GM23338 (cell line): ENCODE results near the gene RAB11B. TPM values are rescaled to one million over a fixed set of nuclear protein-coding genes. Genes with fewer than 3 reads are reported as not detected.
A peak's percentile ranks its signal among the peaks of the same experiment; 100 is the strongest.

ENCODE experiments used
- ATAC-seq: fragments of 200-7000 bp; cut with Tn5 transposase; 3 replicates; pipeline ENCODE4 v1.9.1; 2020
- DNase-seq: peaks from one replicate; pipeline ENCODE4 v3.0.0-alpha.2; 2015; ENCODE audit warnings: low spot score
- H2AFZ ChIP-seq: fragments of 200-600 bp; sonication (generic); 2 replicates; pipeline ENCODE4 v1.8.0; 2016; ENCODE audit warnings: antibody characterized with exemption, mild to moderate bottlenecking, moderate library complexity
- H3F3A ChIP-seq: fragments of 200-600 bp; sonication (generic); replicated peaks from 2 replicates; pipeline ENCODE4 v1.8.0; 2017; ENCODE audit warnings: antibody characterized with exemption, mixed run types, low read depth
- H3K27ac ChIP-seq: fragments of 200-600 bp; sonication (generic); 2 replicates; pipeline ENCODE4 v1.6.1; 2016; ENCODE audit warnings: low read depth
- H3K27me3 ChIP-seq: fragments of 200-600 bp; sonication (generic); 2 replicates; pipeline ENCODE4 v1.8.0; 2016; ENCODE audit warnings: mild to moderate bottlenecking, mixed run types, moderate library complexity; ENCODE audit not compliant: insufficient read depth
- H3K36me3 ChIP-seq: fragments of 200-600 bp; sonication (generic); 2 replicates; pipeline ENCODE4 v1.8.0; 2016; ENCODE audit warnings: mild to moderate bottlenecking; ENCODE audit not compliant: insufficient read depth
- H3K4me1 ChIP-seq: fragments of 200-600 bp; sonication (generic); 2 replicates; pipeline ENCODE4 v1.8.0; 2016; ENCODE audit warnings: mild to moderate bottlenecking, moderate library complexity; ENCODE audit not compliant: insufficient read depth
- H3K4me2 ChIP-seq: fragments of 200-600 bp; sonication (generic); 2 replicates; pipeline ENCODE4 v1.7.1; 2017; ENCODE audit warnings: mixed run types
- H3K4me3 ChIP-seq: fragments of 200-600 bp; sonication (generic); 2 replicates; pipeline ENCODE4 v1.6.1; 2016; ENCODE audit warnings: mixed run types
- H3K79me2 ChIP-seq: fragments of 200-600 bp; sonication (generic); replicated peaks from 2 replicates; pipeline ENCODE4 v1.8.0; 2017; ENCODE audit warnings: mild to moderate bottlenecking; ENCODE audit not compliant: insufficient read depth
- H3K9me2 ChIP-seq: fragments of 200-600 bp; sonication (generic); 2 replicates; pipeline ENCODE4 v1.8.0; 2017; ENCODE audit not compliant: insufficient read depth
- H4K20me1 ChIP-seq: fragments of 200-600 bp; sonication (generic); replicated peaks from 2 replicates; pipeline ENCODE4 v1.8.0; 2017; ENCODE audit warnings: mild to moderate bottlenecking; ENCODE audit not compliant: insufficient read depth
- H3K27ac Mint-ChIP-seq: 2 replicates; pipeline ENCODE4 v1.8.0; 2020; ENCODE audit warnings: inconsistent platforms, mild to moderate bottlenecking, moderate library complexity, mixed read lengths
- H3K27me3 Mint-ChIP-seq: 3 replicates; pipeline ENCODE4 v1.8.0; 2022; ENCODE audit warnings: low read depth, mild to moderate bottlenecking, moderate library complexity, mixed read lengths, inconsistent platforms; ENCODE audit not compliant: insufficient read depth, poor library complexity
- H3K36me3 Mint-ChIP-seq: 3 replicates; pipeline ENCODE4 v1.8.0; 2021; ENCODE audit warnings: low read depth, mild to moderate bottlenecking, inconsistent platforms, moderate library complexity, mixed read lengths
- H3K4me1 Mint-ChIP-seq: 3 replicates; pipeline ENCODE4 v1.8.0; 2020; ENCODE audit warnings: mild to moderate bottlenecking, inconsistent platforms, mixed read lengths
- H3K4me3 Mint-ChIP-seq: 3 replicates; pipeline ENCODE4 v1.8.0; 2021; ENCODE audit warnings: moderate library complexity, mild to moderate bottlenecking, inconsistent platforms, mixed read lengths
- H3K9me3 Mint-ChIP-seq: 3 replicates; pipeline ENCODE4 v1.8.0; 2020; ENCODE audit warnings: moderate library complexity, mild to moderate bottlenecking, inconsistent platforms, mixed read lengths
- CREB1 ChIP-seq: fragments of 250-450 bp; sonication (Bioruptor Pico); IDR thresholded peaks from 2 replicates; pipeline ENCODE4 v1.5.0; 2020; ENCODE audit warnings: low read depth, mild to moderate bottlenecking, moderate library complexity
- CTCF ChIP-seq, 2 experiments: fragments of 200-600 bp in 1 of 2; sonication (generic) in 1 of 2; conservative IDR thresholded peaks; 2 replicates each; pipeline versions ENCODE4 v1.5.1 to v1.6.1; 2016 to 2017; ENCODE audit warnings: antibody characterized with exemption in 2 of 2, low read depth in 2 of 2, mild to moderate bottlenecking in 2 of 2, moderate library complexity in 1 of 2
- ETS1 ChIP-seq: IDR thresholded peaks from 2 replicates; pipeline ENCODE4 v1.6.1; 2016; ENCODE audit warnings: antibody characterized with exemption
- EZH2phosphoT487 ChIP-seq: fragments of 200-600 bp; sonication (generic); IDR thresholded peaks from one replicate; pipeline ENCODE4 v1.8.1; 2018; ENCODE audit warnings: antibody characterized with exemption; ENCODE audit not compliant: unreplicated experiment
- JUNB ChIP-seq: IDR thresholded peaks from one replicate; pipeline ENCODE4 v1.6.1; 2016; ENCODE audit warnings: antibody characterized with exemption; ENCODE audit not compliant: unreplicated experiment
- NANOG ChIP-seq: IDR thresholded peaks from 2 replicates; pipeline ENCODE4 v1.6.1; 2016; ENCODE audit warnings: antibody characterized with exemption, borderline replicate concordance
- POLR2AphosphoS5 ChIP-seq: IDR thresholded peaks from 2 replicates; pipeline ENCODE4 v1.6.1; 2016; ENCODE audit warnings: antibody characterized with exemption, low read depth
- REST ChIP-seq: IDR thresholded peaks from one replicate; pipeline ENCODE4 v1.6.1; 2018; ENCODE audit warnings: antibody characterized with exemption; ENCODE audit not compliant: unreplicated experiment
- STAT1 ChIP-seq: IDR thresholded peaks from one replicate; pipeline ENCODE4 v1.6.1; 2016; ENCODE audit warnings: antibody characterized with exemption; ENCODE audit not compliant: unreplicated experiment
- ZNF114 ChIP-seq: fragments of 250-450 bp; sonication (Bioruptor Pico); IDR thresholded peaks from 2 replicates; pipeline ENCODE4 v1.5.0; 2020; ENCODE audit warnings: mild to moderate bottlenecking, moderate library complexity
- ZNF331 ChIP-seq: fragments of 250-450 bp; sonication (Bioruptor Pico); IDR thresholded peaks from 2 replicates; pipeline ENCODE4 v1.5.0; 2020; ENCODE audit warnings: low read depth, mild to moderate bottlenecking, moderate library complexity
- polyA plus RNA-seq: library from polyadenylated mRNA; unstranded; fragments of >200 nt; fragmentation: Nextera tagmentation; extraction: Ambion mirVana; gene quantifications from 2 replicates; pipeline ENCODE4 v1.2.1, GENCODE V29; 2016
- total RNA-seq: library from RNA; depleted of rRNA; stranded (reverse); fragments of >200 nt; shearing (Covaris generic); gene quantifications from 2 replicates; pipeline ENCODE4 v1.2.3, GENCODE V29; 2014

The RAB11B gene
- total and polyA plus RNA-seq, 2 experiments from 2014 or later: 66.0 to 79.6 TPM

GRCh38 chr19:8412783-8413628, 22.8 kb downstream of the RAB11B start, which contains the start of gene MARCHF2:
Gene MARCHF2 (plus strand): TSS chr19:8413305. CDS start chr19:8421841, 8,536 bp downstream.
- no peak within 1 kb of the TSS for H3K27ac ChIP-seq
- H3K27ac Mint-ChIP-seq: no peak within 1 kb of the TSS

GRCh38 chr19:8413629-8413995, 23.5 kb downstream of the RAB11B start:
- Mint-ChIP-seq H3K27me3 (peaks cover 18% of the 10 kb centered on the region), H3K27ac (no peak overlapping the region), H3K4me3 (peak overlapping the region; percentile 66), H3K9me3 (no peaks in the 10 kb centered on the region; the same call in 2 of the 3 replicates), H3K36me3 (no peaks in the 10 kb centered on the region), H3K4me1 (peaks cover 4% of the 10 kb centered on the region)
- Histone ChIP-seq H3K9me2 (no peaks in the 10 kb centered on the region), H3F3A (0 out of 2 replicates have a peak, but pooled peaks cover 10% of the 10 kb centered on the region), H2AFZ (peak overlapping the region; percentile 97), H4K20me1 (no peaks in the 10 kb centered on the region), H3K4me2 (peak overlapping the region; percentile 90), H3K36me3 (no peaks in the 10 kb centered on the region), H3K4me1 (peaks cover 4% of the 10 kb centered on the region; the same call in 1 of the 2 replicates), H3K4me3 (peak overlapping the region; percentile 73), H3K79me2 (no peaks in the 10 kb centered on the region), H3K27ac (no peak overlapping the region), H3K27me3 (0 out of 2 replicates have a peak, but pooled peaks cover 6% of the 10 kb centered on the region)
- TF ChIP-seq REST (no peak), EZH2phosphoT487 (no peak), STAT1 (no peak), CREB1 (CRISPR knock-in tag) (no peak), POLR2AphosphoS5 (no peak), NANOG (no peak), JUNB (no peak), ZNF331 (CRISPR knock-in tag) (no peak), ETS1 (no peak)
- peak; percentile 11 for ATAC-seq
- DNase-seq: no peak

More at GRCh38 chr19:8412783-8413628, 22.8 kb downstream of the RAB11B start, which contains the start of gene MARCHF2:
- H3K79me2 ChIP-seq: no peaks in the 10 kb centered on the region
- Mint-ChIP-seq H3K4me1 (peaks cover 4% of the 10 kb centered on the region), H3K36me3 (no peaks in the 10 kb centered on the region), H3K27me3 (peaks cover 18% of the 10 kb centered on the region), H3K4me3 (peak within 1 kb of the TSS; percentile 66), H3K9me3 (no peaks in the 10 kb centered on the region; the same call in 2 of the 3 replicates)
- H3K4me1 ChIP-seq: peaks cover 4% of the 10 kb centered on the region; the same call in 1 of the 2 replicates
- peak within 1 kb of the TSS; percentile 90 for H3K4me2 ChIP-seq
- H3K36me3 ChIP-seq: no peaks in the 10 kb centered on the region
- 0 out of 2 replicates have a peak, but pooled peaks cover 5% of the 10 kb centered on the region for H3F3A ChIP-seq
- H3K4me3 ChIP-seq: peak within 1 kb of the TSS; percentile 73
- TF ChIP-seq ZNF114 (no peak), CREB1 (CRISPR knock-in tag) (peak; percentile 58; the same call in 1 of the 2 replicates), CTCF (conservative IDR thresholded peaks at IDR 0.05; ENCODE audit: low read depth in 2 of 2) (peak; percentile 44 to 69)
- H3K27me3 ChIP-seq: 0 out of 2 replicates have a peak, but pooled peaks cover 6% of the 10 kb centered on the region
- no peaks in the 10 kb centered on the region for H3K9me2 ChIP-seq
- H2AFZ ChIP-seq: peak within 1 kb of the TSS; percentile 97
- peak; percentile 97 for ATAC-seq
- H4K20me1 ChIP-seq: no peaks in the 10 kb centered on the region
- DNase-seq: peak; percentile 95
